T-helper 1 cell (primary cell): Measurements from ENCODE around the gene ITFG1.

ENCODE experiments used
- DNase-seq, 5 donors: peaks; one replicate each; pipeline ENCODE4 v3.0.0-alpha.2; 2012 to 2020

The ITFG1 gene

DNA sequence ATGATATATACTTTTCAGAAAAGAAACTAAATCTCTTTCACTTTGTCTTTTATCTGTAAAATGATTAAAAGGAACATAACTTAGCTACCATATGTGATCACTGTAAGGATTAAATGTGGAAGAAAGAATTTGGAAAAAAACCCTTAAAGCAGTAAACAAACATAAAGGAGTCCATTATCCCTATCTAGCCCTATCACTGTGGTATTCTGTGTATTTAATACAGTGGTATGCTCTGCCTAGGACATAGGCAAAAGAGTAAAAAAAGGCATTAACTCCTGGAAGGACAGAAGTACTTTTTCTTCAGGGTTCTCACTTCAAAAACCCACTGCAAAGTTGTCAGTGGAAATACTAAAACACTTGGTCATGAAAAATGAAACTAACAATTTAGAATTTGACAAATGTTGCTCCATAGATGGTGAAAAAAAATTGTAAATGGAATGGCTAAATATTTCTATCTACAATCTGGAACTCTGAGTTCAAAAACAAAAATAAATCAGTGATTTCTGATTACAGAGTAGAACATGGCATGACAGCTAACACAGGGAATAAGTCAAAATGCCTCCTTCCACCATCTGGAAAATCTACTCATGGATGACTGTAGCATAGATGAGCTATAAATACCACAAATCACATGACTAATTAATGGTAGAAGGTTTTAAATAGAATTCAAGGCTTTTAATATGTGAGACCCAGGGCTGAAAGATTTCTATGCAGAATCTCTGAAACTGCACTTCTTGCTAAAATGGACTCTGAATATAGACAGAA is 140.1 kb downstream of the ITFG1 start:
- DNase-seq, result no peak

DNA sequence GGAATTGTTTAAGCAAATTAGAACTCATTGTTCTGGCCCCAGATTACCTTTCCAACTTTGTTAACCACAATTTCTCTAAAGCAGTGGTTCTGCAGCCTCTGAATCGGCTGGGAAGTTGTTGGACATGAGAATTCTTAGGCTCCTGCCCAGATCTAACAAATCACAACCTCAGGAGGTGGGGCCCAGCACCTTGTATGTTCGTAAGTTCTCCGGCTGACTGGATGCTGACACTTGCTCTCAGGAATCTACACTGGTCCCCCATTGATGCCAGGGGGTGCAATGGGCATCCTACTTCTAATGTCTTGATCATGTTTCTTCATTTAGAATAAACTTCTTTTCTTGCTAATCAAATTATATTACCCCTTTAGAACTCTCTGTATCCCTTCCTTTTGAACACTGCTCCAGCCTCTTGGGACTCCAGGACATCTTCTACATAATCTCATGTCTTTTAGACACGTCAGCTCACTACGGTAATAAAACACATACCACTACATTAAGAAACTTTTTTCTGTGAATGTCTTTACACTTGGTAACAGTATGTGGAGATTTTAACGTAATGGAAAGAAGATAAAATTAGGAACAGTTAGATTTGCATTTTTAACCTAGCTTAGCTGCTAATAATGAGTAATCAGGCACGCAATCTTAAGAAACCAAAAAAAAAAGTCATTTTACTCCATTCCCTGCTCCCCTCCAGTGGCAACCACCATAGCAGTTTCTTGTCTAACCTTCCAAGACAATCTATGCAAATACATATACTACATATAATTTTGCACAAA is 143.2 kb downstream of the ITFG1 start:
- no peak for DNase-seq

DNA sequence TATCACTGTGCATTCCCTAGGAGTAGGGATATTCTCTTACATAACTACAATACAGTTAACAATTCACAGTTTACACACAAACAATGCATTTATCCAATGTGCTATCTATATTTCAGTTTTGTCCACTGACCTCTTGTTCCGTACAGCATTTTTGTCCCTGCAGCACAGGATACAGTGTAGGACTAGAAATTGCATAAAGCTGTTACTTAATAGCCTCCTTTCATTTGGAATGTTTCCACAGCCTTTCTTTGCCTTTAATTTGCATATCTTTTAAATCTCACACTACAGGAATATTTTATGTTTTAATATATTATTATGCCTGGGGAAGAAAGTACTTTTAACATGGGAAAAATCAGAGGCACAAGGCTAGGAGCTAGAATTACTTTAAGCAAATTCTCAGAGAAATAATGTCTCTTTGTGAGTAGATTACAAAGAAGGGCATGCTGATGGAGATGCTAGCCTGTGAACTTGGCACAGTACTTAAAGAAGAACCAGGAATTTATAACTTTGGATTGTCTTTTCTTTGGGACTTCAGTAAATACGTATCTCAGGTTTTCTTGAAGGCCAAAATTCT is 144.3 kb downstream of the ITFG1 start:
- no peak for DNase-seq

DNA sequence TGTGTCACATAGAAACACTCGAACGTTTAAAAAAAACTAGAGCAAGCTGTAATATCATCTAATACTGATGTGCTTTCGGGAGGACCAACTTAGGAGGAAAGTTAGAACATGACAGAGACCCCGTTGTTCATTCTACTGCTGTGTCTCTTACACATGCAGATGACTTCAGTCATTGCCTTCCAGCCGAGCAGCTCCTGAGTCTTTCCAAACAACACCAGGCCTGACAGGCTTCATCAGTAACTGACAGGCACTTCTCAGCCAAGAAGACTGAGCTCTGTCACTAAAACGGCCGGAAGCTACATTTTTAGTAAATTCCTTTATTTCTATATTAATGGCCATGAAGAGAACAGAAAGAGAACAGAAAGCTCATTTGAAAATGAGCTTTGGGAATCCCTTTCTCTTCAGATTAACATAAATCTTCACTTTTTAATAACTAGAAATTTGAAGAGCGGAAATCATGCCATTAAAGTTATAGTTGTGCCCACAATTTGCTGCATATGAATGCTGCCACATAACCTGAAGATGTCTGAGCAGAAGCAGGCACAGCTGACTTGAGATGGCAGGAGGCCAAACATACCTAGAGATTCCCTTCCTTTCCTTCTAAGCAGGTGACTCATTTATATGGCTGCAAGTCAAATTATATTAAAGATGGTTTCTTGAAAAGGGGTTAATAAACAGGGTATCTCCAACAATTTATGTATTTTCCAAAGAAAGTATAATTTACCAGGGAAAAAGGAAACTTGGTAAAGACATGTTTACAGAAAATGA is 148.9 kb downstream of the ITFG1 start:
- DNase-seq, result no peak

DNA sequence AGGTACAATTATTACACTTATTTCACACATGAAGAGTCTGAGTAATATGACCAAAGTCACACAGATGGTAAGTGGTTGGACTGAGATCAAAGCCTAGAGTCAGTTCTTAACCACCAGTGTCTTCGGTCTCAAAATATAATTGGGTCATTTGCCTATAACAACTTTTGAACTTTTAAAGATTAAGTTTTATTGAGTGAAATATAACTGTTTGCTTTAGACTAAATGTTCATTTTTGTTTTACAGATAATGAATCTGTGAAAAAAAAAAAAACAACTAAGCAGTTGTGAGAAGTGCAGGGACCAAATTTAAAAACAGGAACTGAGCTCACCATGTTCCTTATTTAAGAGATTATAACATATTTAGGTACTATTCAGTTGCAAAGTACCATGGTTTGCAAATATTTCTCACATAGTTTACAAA is 150.1 kb downstream of the ITFG1 start:
- no peak for DNase-seq

DNA sequence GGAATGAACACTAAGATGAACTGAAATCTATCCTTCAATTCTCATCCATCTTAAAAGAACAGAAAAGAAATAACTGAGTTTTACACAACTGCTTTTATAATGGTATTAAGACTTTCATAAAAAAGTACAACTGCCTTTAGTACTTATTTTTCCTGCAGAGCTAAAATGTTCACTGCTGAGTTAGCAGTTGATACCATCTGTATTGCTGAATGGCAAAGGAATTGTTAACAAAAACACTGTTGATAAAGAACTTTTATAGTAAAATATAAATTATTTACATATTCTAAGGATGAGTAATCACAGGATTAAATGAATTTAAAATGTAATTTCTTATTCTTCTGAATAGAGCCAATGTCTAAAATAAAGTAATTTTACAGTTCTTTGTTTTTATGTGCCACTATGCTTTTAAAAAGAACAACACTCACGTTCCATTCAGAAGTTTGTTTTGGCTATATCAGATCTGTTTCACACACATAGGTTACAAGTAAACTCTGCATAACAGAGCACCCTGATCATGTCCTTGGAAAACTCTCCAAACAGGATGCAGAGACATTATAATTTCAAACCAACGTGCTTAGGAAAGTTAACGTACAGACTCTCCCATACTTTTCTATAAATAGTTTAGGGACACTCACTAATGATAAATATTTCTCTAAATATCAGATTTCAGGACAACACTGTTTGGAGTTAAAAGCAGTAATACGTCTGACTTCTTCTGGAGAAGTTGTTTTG is 151.1 kb downstream of the ITFG1 start:
- DNase-seq, result no peak

DNA sequence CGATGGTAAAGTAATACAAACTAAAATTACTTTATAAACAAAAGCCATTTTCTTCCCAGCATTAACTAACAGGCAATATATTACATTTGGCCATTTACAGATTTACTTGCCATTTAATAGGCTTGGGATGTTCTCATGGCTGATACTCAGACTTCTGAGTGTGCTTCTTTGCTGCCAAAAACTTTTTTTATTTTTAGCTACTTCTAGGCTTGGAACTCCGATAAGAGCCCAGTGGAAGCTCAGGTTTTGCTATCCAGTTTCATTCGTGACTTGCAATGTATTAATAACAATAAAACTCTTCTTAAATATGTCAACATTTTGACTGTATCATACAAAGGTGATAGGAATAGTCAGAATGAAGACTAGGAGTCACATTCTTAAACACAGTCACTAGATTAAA is 152.3 kb downstream of the ITFG1 start:
- DNase-seq, result no peak

DNA sequence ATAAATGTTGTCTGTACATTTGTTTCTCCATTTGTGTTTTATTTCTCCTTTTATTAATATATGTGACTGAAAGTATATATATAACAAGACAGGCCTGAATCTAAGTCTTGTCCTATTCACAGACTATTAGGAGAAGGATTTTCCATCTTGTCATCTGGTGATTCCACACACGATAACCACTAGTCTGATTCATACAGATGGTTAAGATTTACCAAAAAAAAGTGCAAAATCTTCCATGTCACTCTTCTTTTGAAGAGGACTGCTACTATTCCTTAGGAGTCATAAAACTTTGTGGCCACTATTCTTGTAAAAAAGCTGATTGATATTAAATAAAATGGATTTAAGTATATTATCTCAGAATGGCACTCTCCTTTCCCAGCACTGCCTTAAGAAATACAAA is 156.3 kb downstream of the ITFG1 start:
- DNase-seq, result no peak

DNA sequence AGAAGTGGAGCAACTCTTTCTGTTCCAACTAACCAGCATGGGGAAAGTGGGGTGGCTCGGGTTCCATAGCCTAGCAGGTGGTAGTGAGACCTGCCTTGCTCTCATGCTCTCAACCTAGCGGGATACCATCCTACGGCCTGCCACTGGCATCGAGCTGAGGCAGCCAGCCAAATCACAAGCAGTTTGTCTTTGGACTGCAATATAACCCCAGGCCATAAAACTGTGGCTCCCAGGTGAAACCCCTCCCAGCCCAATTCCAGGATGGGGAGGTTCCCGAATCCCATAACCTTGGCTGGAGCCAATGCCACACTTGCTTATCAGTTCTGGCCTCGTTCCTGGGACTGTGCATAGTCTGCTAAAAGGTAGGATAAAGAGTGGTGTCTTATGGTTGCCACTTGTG is 161.3 kb downstream of the ITFG1 start:
- DNase-seq, result no peak

DNA sequence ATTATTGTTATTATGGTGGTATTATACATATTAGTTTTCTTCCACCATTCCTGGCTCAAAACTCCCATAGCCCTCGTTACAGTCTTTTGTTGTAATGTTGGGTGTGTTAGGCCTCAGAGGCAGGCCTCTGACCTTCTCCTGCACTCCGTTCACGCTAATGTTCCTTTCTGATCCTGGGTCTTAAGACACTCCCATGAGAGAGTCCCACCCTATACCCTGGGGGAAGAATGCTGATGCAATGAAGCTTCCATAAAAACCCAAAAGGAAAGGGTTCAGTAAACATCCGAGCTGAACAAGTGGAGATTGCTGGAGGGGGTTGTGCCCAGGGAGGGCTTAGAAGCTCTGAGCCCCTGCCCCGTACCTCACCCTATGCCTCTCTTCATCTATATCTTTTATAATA is 175.9 kb downstream of the ITFG1 start:
- DNase-seq, result no peak

DNA sequence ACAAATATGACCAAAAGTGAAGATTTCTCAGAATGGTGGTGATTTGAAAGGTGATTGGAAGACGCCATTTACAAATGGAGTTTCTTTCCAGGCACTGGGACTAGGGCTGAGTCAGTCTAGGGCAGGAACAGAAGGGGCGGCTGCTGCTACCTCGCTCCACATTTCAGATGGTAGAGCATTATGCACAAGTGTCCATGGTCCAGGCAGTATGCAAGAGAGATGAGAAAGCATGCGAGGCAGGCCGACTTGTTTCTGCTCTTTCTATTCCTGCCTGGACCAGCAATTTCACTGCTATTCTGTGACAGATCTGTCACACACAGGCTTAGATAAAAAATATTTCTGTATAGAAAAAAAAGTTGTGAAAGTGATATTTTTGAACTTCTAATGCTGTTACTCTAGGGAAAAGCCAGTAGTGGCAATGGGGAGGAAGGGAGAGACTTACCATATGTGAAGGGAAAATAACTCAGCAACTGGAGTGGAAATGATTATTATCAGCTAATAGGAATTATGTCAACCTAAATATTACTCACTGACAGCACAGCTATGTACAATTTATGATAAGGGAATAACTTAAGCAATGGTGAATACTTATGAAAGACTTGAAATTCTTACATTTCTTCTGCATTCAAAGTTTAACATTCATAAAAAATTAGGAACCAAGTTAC is 182.4 kb downstream of the ITFG1 start:
- DNase-seq, result no peak

DNA sequence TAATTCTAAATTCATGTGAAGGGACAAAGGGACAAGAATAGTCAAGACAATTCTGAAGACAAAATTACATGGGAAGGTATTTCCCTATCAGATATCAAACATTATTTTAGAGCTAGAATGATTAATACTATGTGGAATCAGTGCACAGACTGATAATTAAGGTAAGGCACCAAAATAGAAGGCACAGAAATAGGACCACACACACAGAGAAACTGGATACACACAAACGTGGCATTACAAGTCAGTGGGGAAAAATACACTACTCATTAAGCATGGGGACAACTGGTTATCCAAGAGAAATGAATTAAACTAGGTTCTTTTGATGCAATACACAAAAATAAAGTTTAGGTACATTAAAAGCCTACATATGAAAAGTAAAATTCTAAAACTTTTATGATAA is 184.3 kb downstream of the ITFG1 start:
- DNase-seq, result no peak

DNA sequence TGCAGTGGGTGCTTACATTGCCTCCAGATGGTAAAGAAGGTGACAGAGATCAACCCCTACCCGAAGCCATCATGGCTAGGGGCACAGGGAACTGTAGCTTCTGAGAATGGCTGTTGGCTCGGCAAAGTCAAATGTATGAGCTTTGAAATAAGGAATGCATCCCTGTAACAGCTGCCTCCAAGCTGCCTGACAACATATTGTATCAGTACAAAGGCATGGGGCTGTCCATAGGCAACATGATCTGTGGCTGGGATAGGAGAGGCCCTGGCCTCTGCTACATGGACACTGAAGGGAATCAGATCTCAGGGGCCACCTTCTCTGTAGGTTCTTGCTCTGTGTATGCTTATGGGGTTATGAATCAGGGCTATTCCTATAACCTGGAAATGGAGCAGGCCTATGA is 197.9 kb downstream of the ITFG1 start:
- DNase-seq, result no peak

DNA sequence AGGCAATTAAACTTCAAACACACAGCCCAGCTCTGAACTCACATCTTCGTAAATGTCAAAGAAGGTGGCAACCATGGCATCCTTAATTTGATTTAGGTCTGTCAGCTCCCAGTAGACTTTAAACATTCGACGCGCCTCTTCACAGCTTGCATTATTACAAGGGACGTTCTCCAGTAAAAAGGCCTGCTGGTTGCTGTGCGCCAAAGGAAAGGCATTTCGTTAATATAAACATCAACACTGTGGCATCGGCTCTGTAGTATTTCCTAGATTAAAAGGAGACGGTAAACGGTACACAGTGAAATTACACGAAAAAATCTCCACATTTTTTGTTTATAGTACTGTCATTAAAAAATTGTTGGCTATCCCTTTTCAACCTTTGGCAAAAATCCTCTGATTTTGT is 200.4 kb downstream of the ITFG1 start:
- DNase-seq, result no peak

DNA sequence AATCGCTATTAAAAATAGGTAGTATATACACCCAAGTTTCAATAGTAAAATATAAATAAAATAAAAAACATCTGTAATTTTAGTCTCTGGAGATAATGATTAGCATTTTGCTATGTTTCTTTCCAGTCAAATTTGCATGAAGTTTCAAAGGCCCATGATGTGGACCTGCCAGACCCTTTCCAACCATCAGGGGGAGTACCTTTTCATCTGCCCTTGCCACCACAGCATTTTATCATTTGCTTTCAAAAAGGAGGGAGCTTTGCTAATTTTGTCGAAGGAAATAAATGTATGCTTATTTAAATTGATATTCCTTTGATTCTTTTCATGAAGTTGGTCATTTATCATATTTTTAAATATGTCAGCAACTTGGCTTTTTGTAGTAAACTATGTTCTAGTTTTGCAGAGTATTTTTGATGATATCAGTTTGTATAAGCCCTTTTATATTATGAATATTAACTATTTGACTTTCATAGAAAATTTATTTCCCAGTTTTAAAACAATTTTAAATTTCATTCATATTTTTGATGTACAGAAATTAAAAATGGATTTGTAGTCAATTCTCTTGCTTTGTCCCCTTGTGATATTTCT is 201.9 kb downstream of the ITFG1 start:
- peak in 1 of 5 donors; percentile 17 for DNase-seq

DNA sequence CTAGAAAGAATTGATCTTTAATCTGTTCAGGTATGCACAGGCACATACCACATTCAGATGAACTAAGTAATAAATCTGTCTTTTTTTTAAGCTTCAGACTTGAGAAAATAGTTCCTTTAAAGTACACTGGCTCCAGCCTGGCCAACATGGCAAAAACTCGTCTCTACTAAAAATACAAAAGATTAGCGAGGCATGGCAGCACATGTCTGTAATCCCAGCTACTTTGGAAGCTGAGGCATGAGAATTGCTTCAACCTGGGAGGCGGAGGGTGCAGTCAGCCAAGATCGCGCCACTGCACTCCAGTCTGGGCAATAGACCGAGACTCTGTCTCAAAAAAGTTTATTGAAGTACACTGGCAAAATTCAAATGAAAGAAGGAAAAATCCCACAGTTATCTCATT is 206.1 kb downstream of the ITFG1 start:
- no peak for DNase-seq

DNA sequence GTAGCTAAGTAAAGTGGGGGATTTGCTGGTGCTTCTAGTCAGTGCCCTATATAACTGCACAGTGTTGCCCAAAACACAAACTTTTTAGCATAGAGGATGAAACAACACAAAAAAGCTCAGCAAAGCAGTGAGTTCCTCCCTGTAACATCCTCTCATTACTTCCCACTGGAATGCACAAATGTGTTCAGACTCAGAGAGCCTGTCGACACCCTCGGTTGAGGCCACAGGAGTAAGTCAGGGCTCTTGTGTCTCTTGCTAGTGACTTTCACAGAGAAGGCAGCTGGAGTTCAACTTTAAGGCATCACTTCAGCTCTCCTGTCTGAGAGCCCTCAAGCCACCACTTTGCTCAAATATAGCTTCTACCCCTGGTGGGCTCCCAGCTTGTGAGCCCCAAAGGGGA is 209.9 kb downstream of the ITFG1 start:
- no peak for DNase-seq

DNA sequence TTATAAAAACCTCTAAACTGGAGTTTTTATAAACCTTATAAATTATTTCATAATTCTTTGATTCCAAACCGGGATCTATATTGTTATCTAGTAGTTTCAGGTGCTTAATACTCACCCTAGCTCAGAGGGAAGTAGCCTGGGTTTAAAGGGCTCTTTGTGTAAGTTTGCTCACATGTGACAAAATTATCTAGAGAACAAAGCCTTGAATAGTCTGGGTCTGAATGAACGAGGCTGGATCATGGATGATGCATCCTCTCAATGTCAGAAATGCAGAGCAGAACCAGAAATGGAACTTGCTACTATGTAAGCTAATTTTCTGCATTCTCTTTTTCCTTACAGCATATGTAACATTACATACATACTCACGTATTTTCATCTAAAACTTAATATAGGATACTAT is 213.2 kb downstream of the ITFG1 start:
- DNase-seq, result no peak

DNA sequence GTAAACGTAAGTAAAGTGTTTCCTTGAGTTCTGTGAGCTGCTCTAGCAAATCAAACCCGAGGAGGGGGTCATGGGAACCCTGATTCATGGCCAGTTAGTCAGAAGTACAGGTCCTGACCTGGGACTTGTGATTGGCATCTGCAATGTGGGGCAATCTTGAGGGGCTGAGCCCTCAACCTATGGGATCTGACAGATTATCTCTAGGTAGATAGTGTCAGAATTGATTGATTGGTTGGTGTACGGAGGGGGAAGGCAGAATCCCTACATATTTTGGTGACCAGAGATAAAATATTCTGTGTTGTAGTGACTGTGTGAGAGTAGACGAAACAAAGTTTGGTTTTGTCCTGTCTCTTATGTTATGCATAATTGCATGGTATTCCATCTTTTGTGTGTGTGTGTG is 216.7 kb downstream of the ITFG1 start:
- no peak for DNase-seq

DNA sequence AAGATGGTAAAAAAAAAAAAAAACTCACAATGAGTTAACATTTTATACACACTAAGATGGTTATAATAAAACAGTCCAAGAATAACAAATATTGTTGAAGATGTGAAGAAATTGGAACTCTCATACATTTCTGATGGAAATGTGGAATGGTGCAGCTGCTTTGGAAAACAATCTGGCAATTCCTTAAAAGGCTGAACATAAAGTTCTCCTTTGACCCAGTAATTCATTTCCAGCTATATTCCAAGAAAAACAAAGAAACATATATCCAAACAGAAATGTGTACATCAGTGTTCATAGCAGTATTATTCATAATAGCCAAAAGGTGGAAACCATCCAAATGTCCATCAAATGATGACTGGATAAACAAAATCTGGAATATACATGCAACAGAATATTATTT is 219.8 kb downstream of the ITFG1 start:
- DNase-seq, result no peak

DNA sequence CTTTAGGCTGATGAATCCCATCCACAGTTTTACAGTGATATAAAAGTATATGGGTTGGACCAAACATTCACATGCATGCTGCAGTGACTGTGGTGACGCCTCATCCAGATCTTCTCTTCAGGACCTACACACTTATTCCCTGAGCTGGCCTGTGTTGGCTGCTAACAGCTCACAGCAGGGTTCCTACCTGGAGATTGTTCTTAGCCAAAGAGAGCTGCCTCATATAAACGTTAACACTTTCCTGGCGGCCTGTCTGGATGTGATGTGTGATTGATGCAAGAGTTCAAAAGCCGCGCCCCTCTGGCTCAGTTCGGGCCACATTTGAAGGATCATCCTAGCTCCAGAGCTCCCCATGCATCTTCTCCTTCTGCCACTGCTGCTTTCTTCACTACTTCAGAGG is 224.1 kb downstream of the ITFG1 start:
- no peak for DNase-seq

DNA sequence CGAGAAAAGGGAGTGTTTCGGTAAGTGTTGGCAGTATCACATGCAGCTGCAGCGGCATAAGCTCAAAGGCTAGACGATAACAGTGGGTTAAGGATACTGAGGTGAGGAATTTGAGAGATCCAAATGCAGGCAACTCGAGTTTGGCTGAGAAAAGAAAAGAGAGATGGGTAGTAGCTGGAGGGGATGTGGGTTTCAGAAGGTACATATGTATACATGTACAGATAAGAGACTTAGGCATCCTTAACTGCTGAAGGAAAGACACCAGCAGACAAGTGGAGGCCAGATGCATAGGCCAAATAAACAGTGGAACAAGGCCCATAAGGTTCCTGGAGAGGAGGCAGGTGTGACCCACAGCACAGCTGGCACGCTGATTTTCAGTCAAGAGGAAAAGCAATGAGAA is 230.6 kb downstream of the ITFG1 start:
- no peak for DNase-seq
